Endothelial cell (in vitro differentiated cells): Measurements from ENCODE around the gene CFAP61. TPM values are rescaled to one million over a fixed set of nuclear protein-coding genes. Genes with fewer than 3 reads are reported as not detected.

Experiments used
- DNase-seq: peaks from one replicate; pipeline ENCODE4 v3.0.0; 2021; ENCODE audit warnings: low spot score
- H3K27ac Mint-ChIP-seq: one replicate; pipeline ENCODE4 v1.8.0; 2021; ENCODE audit warnings: mixed read lengths, inconsistent platforms; ENCODE audit not compliant: unreplicated experiment
- H3K27me3 Mint-ChIP-seq: one replicate; pipeline ENCODE4 v1.8.0; 2021; ENCODE audit warnings: mild to moderate bottlenecking, moderate library complexity, mixed read lengths, inconsistent platforms; ENCODE audit not compliant: unreplicated experiment
- H3K36me3 Mint-ChIP-seq: one replicate; pipeline ENCODE4 v1.8.0; 2021; ENCODE audit warnings: mild to moderate bottlenecking, low read depth, mixed read lengths, inconsistent platforms; ENCODE audit not compliant: unreplicated experiment
- H3K4me1 Mint-ChIP-seq: one replicate; pipeline ENCODE4 v1.8.0; 2021; ENCODE audit warnings: mild to moderate bottlenecking, mixed read lengths, inconsistent platforms; ENCODE audit not compliant: unreplicated experiment
- H3K4me3 Mint-ChIP-seq: one replicate; pipeline ENCODE4 v1.8.0; 2021; ENCODE audit warnings: mild to moderate bottlenecking, mixed read lengths, inconsistent platforms; ENCODE audit not compliant: unreplicated experiment
- H3K9me3 Mint-ChIP-seq: one replicate; pipeline ENCODE4 v1.8.0; 2021; ENCODE audit warnings: mixed read lengths, inconsistent platforms; ENCODE audit not compliant: unreplicated experiment
- total RNA-seq: library from RNA; stranded (reverse); fragmentation: NEBNext Ultra II Directional; extraction: Animal tissue kit (Norgen Biotek cat#: 25700); gene quantifications from one replicate; pipeline ENCODE4 v1.2.1, GENCODE V29; 2021; ENCODE audit not compliant: unreplicated experiment
- TF ChIP-seq, protein P1 (sequence below): fragments of 200-600 bp; sonication (generic); IDR thresholded peaks from one replicate; pipeline ENCODE4 v1.5.0; 2021; ENCODE audit warnings: antibody characterized with exemption; ENCODE audit not compliant: unreplicated experiment

The CFAP61 gene
- total RNA-seq, 1 donor from 2014 or later = not detected

DNA sequence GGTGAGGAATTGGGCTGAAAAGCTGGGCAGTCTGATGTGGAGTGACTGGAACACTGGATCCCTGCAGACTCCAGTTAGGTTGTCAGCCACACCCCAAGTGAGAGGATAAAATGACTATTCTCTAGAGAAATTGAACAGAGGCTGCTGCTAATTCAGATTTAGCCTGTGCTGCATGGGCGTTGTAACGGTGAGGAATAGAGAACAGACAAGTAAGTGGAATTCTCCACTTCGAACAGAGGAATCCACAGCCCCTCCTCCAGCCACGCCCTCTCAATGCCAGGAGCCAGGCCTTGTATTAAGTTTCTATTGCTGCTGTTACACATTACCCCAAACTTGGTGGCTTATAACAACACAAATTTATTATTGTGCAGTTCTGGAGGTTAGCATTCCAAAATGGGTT is 109.3 kb downstream of the CFAP61 start:
- TF ChIP-seq, protein P1, sequence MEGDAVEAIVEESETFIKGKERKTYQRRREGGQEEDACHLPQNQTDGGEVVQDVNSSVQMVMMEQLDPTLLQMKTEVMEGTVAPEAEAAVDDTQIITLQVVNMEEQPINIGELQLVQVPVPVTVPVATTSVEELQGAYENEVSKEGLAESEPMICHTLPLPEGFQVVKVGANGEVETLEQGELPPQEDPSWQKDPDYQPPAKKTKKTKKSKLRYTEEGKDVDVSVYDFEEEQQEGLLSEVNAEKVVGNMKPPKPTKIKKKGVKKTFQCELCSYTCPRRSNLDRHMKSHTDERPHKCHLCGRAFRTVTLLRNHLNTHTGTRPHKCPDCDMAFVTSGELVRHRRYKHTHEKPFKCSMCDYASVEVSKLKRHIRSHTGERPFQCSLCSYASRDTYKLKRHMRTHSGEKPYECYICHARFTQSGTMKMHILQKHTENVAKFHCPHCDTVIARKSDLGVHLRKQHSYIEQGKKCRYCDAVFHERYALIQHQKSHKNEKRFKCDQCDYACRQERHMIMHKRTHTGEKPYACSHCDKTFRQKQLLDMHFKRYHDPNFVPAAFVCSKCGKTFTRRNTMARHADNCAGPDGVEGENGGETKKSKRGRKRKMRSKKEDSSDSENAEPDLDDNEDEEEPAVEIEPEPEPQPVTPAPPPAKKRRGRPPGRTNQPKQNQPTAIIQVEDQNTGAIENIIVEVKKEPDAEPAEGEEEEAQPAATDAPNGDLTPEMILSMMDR = no peak
- no peaks in the 10 kb centered on the region for H3K36me3 Mint-ChIP-seq
- H3K27ac Mint-ChIP-seq = no peak overlapping the region
- no peaks in the 10 kb centered on the region for H3K4me1 Mint-ChIP-seq
- no peaks in the 10 kb centered on the region for H3K9me3 Mint-ChIP-seq
- H3K4me3 Mint-ChIP-seq = no peak overlapping the region
- H3K27me3 Mint-ChIP-seq = peaks cover 1% of the 10 kb centered on the region
- no peak for DNase-seq

DNA sequence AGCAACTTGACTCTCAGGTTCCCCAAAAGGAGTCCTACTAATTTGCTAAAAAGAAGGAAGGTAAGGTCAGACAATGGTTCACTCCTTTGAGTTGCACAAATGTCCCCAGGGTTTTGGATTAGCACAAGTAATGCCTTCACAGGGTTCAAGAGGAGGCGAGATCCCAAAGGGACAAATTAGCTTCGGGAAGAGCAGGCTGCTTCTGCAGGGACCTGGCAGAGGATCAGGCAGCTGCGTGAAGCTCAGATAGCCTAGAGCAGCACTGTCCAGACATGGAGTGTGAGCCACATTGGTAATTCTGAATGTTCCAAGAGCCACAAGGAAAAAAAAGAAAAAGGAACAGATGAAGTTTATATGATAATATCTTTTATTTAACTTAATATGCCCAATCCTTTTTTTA is 115.4 kb downstream of the CFAP61 start:
- TF ChIP-seq, protein P1 = no peak
- no peak overlapping the region for H3K27ac Mint-ChIP-seq
- no peaks in the 10 kb centered on the region for H3K9me3 Mint-ChIP-seq
- H3K4me1 Mint-ChIP-seq = no peaks in the 10 kb centered on the region
- H3K4me3 Mint-ChIP-seq = no peak overlapping the region
- no peaks in the 10 kb centered on the region for H3K36me3 Mint-ChIP-seq
- DNase-seq = no peak
- peaks cover 1% of the 10 kb centered on the region for H3K27me3 Mint-ChIP-seq

DNA sequence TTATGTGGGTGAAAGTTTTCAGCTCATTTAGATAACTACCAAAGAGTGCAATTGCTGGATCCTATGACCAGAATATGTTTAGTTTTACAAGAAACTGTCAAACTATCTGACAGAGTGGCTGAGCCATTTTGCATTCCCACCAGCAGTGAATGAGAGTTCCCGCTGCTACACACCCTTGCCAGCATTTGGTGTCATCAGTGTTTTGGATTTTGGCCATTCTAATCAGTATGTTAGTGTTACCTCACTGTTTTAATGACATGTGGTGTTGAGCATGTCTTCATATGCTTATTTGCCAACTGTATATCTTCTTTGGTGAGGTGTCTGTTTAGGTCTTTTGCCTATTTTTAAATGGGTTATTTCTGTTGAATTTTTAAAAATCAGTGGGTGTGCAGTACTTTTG is 120.9 kb downstream of the CFAP61 start:
- TF ChIP-seq, protein P1 = no peak
- DNase-seq = no peak
- H3K4me3 Mint-ChIP-seq = no peak overlapping the region
- no peaks in the 10 kb centered on the region for H3K36me3 Mint-ChIP-seq
- H3K27ac Mint-ChIP-seq = no peak overlapping the region
- H3K9me3 Mint-ChIP-seq = no peaks in the 10 kb centered on the region
- no peaks in the 10 kb centered on the region for H3K4me1 Mint-ChIP-seq
- H3K27me3 Mint-ChIP-seq = no peaks in the 10 kb centered on the region

DNA sequence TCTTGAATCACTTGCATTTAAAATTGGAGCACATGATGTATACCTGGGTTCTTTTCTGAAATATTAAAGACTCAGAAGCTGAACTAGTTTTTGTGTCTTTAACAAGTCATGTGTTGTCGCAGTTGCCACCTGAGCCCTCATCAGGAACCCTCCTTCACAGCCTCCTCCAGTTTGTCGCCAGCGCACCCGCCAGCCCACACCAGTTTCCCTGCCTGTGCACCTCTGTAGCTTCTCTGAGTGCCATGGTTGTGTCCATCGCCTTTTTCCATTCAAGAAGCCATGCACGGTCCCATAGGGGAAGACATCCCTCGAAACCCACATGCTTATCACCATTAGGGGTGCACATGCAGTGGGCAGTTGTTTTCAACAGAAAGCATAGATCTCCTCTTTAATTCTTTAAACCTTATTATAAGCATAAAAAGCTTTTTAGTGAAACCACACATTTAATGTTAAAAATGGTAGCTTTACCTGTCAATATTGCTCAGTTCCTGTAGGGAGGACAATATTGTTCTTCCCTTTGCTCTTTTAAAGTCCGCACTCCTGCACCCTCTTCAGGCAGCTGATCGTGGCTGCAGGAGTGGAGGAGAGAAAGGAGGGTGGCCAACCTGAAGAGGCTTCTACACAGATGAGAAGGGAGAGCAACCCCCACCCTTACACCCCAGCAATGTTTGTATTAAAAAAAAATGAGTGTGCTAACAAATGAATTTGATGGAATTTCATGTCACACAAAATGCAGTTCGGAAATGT is 121.9 kb downstream of the CFAP61 start:
- Mint-ChIP-seq H3K4me3 (no peak overlapping the region), H3K27me3 (no peaks in the 10 kb centered on the region), H3K36me3 (no peaks in the 10 kb centered on the region), H3K27ac (no peak overlapping the region), H3K9me3 (no peaks in the 10 kb centered on the region), H3K4me1 (no peaks in the 10 kb centered on the region)
- DNase-seq = no peak
- TF ChIP-seq, protein P1 = no peak

DNA sequence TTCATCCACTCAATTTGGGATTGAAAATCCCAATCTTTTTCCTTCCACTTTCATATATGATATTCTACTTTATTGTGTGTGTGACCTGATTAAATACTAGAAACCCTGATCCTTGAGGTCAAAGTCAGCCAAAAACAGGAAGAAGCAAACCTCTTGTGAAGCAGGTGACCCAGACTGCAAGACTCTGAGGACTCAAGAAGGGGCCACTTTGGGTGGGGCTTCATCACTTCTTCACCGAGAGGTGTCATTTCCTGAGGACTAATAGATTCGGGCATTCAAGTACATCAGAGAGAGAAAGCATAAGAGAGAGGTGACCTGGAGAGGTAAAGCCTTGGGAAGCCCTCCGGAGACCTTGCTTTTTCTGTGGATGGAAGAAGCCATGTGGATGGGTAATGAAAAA is 129.0 kb downstream of the CFAP61 start:
- no peak overlapping the region for H3K27ac Mint-ChIP-seq

More for the DNA sequence above, 129.0 kb downstream of the CFAP61 start:
- Mint-ChIP-seq H3K4me1 (no peaks in the 10 kb centered on the region), H3K27me3 (no peaks in the 10 kb centered on the region), H3K4me3 (no peak overlapping the region), H3K36me3 (no peaks in the 10 kb centered on the region), H3K9me3 (no peaks in the 10 kb centered on the region)
- TF ChIP-seq, protein P1 = no peak
- no peak for DNase-seq
